Breast epithelium (tissue), 4 donors: ENCODE measurements around the gene OASL. TPM values are rescaled to one million over a fixed set of nuclear protein-coding genes. Genes with fewer than 3 reads are reported as not detected.
"Not testable (repeated sequence)": the region's sequence is repeated elsewhere in the genome, so short reads cannot be mapped to it uniquely, and the experiment has no call there.

Experiments used
- DNase-seq, 2 donors: peaks; one replicate each; pipeline ENCODE4 v3.0.0-alpha.2; 2019; ENCODE audit warnings: low spot score in 2 of 2
- H3K27ac ChIP-seq, 2 donors: fragments of 200-600 bp; sonication (generic) in 1 of 2; one replicate each; pipeline ENCODE4 v1.5.1; 2016 to 2019; ENCODE audit warnings: mild to moderate bottlenecking in 1 of 2
- H3K27me3 ChIP-seq, 2 donors: fragments of 200-600 bp; sonication (generic) in 1 of 2; one replicate each; pipeline versions ENCODE4 v1.5.1 to v1.6.0; 2017 to 2019; ENCODE audit warnings: control low read depth in 1 of 2, mild to moderate bottlenecking in 1 of 2
- H3K36me3 ChIP-seq: fragments of 200-600 bp; one replicate; pipeline ENCODE4 v1.5.1; 2019
- H3K4me1 ChIP-seq, 2 donors: fragments of 200-600 bp; sonication (generic); one replicate each; pipeline ENCODE4 v1.5.1; 2016 to 2019; ENCODE audit warnings: control low read depth in 1 of 2
- H3K4me3 ChIP-seq, 3 donors: fragments of 200-600 bp; sonication (generic); 1 replicate in 2 of 3; 2 replicates in 1 of 3; pipeline ENCODE4 v1.5.1; 2016 to 2019; ENCODE audit warnings: mild to moderate bottlenecking in 3 of 3, moderate library complexity in 2 of 3
- H3K9me3 ChIP-seq, 2 donors: fragments of 200-600 bp; sonication (generic) in 1 of 2; one replicate each; pipeline ENCODE4 v1.5.1; 2016 to 2019; ENCODE audit warnings: control low read depth in 1 of 2
- CTCF ChIP-seq, 3 donors: fragments of 450-650 bp; IDR thresholded peaks; one replicate each; pipeline ENCODE4 v1.5.1; 2016 to 2017; ENCODE audit warnings: antibody characterized with exemption in 3 of 3, mild to moderate bottlenecking in 3 of 3, moderate library complexity in 3 of 3
- POLR2A ChIP-seq: fragments of 450-650 bp; IDR thresholded peaks from one replicate; pipeline ENCODE4 v1.6.1; 2016; ENCODE audit warnings: antibody characterized with exemption, mild to moderate bottlenecking, moderate library complexity
- POLR2AphosphoS5 ChIP-seq, 3 donors: sonication (generic); formaldehyde crosslinking; IDR thresholded peaks; one replicate each; pipeline ENCODE4 v1.6.1; 2017; ENCODE audit warnings: antibody characterized with exemption in 3 of 3
- intact Hi-C: fragments of 100-400 bp; cut with DNase I; formaldehyde crosslinking; loops from one replicate; pipeline ENCODE4 v1.15.1; 2023; ENCODE audit warnings: low total_unique reads
- total RNA-seq, 3 donors: library from RNA; depleted of rRNA; stranded (reverse); fragments of >200 nt; gene quantifications; one replicate each; pipeline ENCODE4 v1.1.0, GENCODE V29; 2016

OASL gene
- total RNA-seq, 3 donors from 2014 or later: 0.32 to 1.3 (median 1.0) TPM

DNA sequence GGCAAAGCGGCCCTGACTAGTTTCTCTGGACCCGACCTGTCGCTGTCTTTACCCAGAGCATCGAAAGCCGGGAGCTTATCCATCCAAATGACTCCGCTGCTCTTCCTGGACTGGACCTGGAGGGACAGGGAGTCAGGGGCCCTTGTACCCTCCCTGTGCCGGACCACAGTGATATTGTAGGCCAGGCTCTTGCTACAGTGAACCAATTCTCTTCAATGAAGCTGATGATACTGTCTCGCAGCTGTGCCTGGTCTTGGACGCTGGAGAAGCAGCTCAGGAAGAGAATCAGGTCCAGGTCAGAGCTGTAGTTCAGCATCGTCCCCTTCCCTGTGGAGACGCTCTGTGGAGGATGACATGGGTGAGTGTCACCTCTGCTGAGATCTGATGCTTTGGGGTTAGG lies 14.7 kb upstream of the OASL start:
- Histone ChIP-seq H3K4me3 (no peak overlapping the region), H3K4me1 (no peaks in the 10 kb centered on the region), H3K27ac (no peak overlapping the region), H3K9me3 (no peaks in the 10 kb centered on the region), H3K36me3 (no peaks in the 10 kb centered on the region), H3K27me3 (no peaks in the 10 kb centered on the region)
- DNase-seq: no peak
- intact Hi-C loops: no loop called here
- TF ChIP-seq CTCF (IDR thresholded peaks at IDR 0.05): no peak
- TF ChIP-seq POLR2A: no peak
- TF ChIP-seq POLR2AphosphoS5 (IDR thresholded peaks at IDR 0.05): no peak

- Histone ChIP-seq H3K27ac (no peak overlapping the region), H3K36me3 (no peaks in the 10 kb centered on the region), H3K4me3 (no peak overlapping the region), H3K27me3 (no peaks in the 10 kb centered on the region), H3K9me3 (no peaks in the 10 kb centered on the region), H3K4me1 (no peaks in the 10 kb centered on the region)
- no peak for DNase-seq
- TF ChIP-seq POLR2A: no peak
- no peak for TF ChIP-seq CTCF (IDR thresholded peaks at IDR 0.05)
- no peak for TF ChIP-seq POLR2AphosphoS5 (IDR thresholded peaks at IDR 0.05)
- intact Hi-C loops: no loop called here
These were observed 11.7 kb upstream of the OASL start for GRCh38 chr12:121050725-121051124.

GRCh38 chr12:121048442-121048841 lies 9.4 kb upstream of the OASL start:
- intact Hi-C loops: no loop called here
- Histone ChIP-seq H3K4me3 (no peak overlapping the region), H3K27ac (no peak overlapping the region), H3K27me3 (no peaks in the 10 kb centered on the region), H3K9me3 (no peaks in the 10 kb centered on the region), H3K4me1 (no peaks in the 10 kb centered on the region), H3K36me3 (no peaks in the 10 kb centered on the region)
- no peak for TF ChIP-seq POLR2AphosphoS5 (IDR thresholded peaks at IDR 0.05)
- no peak for TF ChIP-seq CTCF (IDR thresholded peaks at IDR 0.05)
- no peak for TF ChIP-seq POLR2A
- no peak for DNase-seq

DNA sequence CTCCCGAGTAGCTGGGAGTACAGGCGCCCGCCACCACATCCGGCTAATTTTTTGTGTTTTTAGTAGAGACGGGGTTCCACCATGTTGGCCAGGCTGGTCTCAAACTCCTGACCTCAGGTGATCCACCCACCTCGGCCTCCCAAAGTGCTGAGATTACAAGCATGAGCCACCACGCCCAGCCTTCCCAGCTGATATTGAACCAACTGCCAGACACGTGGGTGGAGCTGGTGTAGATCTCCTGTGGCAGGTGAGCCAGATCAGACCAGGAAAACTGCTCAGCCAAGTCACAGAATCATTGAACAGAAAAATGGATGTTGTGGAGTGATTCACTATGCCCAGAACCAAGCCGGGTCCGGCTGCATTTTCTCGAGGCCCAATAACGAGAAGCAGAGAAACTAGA lies 8.4 kb upstream of the OASL start:
- H3K36me3 ChIP-seq, DNase-seq, H3K27ac ChIP-seq, H3K9me3 ChIP-seq, H3K4me3 ChIP-seq, H3K4me1 ChIP-seq, H3K27me3 ChIP-seq, intact Hi-C loops: not testable (repeated sequence)

DNA sequence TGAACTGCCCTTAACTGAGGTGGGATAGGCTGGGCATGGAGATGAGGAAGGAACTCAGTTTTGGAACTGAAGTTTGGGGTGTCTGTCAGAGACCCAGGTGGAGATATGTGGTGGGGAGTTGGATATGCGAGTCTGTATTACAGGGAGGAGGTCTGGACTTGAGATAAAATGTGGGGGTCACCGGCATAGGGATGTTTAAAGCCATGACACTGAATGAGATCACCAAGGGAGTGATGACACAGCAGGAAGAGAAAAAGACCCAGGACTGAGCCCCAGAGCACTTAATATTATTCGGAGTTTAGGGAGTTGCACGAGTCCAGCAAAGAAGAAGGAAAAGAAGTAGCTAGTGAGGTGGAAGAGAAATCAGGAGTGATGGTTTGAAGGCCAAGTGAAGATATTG lies 4.0 kb upstream of the OASL start:
- Histone ChIP-seq H3K4me3 (no peak overlapping the region), H3K9me3 (no peaks in the 10 kb centered on the region), H3K36me3 (no peaks in the 10 kb centered on the region), H3K4me1 (no peaks in the 10 kb centered on the region), H3K27ac (no peak overlapping the region), H3K27me3 (no peaks in the 10 kb centered on the region)
- no peak for DNase-seq
- TF ChIP-seq CTCF (IDR thresholded peaks at IDR 0.05) (no peak), POLR2AphosphoS5 (IDR thresholded peaks at IDR 0.05) (no peak), POLR2A (no peak)
- intact Hi-C loops: no loop called here

DNA sequence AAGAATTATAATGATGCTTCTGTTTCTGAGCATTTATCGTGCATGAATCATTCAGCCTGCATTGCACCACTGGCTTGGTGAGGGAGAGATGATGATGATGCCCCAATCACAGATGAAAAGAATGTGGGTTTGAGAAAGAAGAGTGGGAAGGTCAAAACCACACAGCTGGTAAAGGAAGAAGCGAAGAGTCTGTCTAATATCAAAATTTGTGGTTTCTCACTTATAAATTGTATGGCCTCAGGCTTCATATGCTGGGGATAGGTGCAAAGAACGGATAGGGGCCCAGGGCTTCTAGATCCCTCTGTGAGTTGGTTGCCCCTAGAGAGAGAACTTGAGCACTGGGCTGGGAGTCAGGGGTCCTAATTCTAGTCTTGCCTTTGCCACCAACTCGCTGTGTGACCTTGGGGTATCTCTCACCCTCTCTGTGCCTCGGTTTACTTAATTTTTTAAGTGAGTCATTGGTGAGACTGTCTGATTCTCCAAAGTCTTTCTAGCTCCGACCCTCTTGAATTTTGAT lies 2.2 kb downstream of the OASL start:
- intact Hi-C loops: no loop called here

More for the DNA sequence above, 2.2 kb downstream of the OASL start:
- Histone ChIP-seq H3K4me1 (no peaks in the 10 kb centered on the region), H3K9me3 (no peaks in the 10 kb centered on the region), H3K36me3 (no peaks in the 10 kb centered on the region), H3K27me3 (no peaks in the 10 kb centered on the region), H3K4me3 (no peak overlapping the region), H3K27ac (no peak overlapping the region)
- TF ChIP-seq CTCF (IDR thresholded peaks at IDR 0.05) (no peak), POLR2A (no peak), POLR2AphosphoS5 (IDR thresholded peaks at IDR 0.05) (no peak)
- DNase-seq: no peak
